ENCODE measurements around the gene AFG1L.
A peak's percentile ranks its signal among the peaks of the same experiment; 100 is the strongest.

The AFG1L gene

DNA sequence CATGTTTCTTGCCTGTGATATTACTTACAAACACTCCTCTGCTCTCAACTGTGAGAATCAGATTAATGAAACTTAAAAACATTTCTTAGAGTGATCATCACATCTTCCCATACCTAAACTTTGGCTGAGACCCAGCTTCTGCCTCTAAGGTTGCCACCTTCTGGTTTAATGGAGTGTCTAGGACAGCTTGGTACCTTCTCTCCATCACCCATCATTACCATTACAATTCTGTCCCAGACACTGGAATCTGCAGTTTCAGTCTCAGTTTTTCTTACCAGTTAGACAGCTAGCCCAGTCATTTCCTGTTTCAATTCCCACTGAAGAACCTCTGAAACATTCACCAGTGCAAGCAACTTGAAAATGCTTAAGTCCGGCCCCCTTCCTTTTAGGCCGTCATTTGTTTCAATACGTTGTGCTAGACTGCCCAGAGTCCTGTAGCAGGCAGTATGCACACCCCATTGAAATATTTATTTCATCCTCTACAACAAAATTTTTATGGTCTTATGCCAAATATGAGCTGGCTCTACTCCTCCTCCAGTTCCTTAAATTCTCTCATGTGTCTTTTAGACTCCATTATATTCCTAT, 158.8 kb downstream of the AFG1L start:
- DNase-seq (ENCODE audit: low spot score): peak; percentile 12

DNA sequence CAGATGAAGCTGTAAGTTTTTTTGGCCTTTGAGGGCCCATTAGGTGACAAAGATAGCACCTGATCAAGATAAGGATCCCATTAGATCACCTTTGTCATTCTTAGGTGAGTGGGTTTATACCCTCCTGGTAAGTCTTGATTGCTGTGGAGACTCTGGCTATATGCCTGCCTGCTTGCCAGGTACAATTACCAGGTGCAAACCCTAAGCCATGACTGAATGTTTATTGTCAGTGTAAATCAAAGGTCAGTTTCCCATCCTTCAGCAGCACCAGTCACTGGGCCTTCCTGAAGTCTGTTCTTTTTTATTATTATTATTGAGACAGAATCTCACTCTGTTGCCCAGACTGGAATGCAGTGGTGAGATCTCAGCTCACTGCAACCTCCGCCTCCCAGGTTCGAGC, 159.5 kb downstream of the AFG1L start:
- DNase-seq (ENCODE audit: low spot score): no peak

- no peak for DNase-seq (ENCODE audit: low spot score)
Observed at GRCh38 chr6:108455688-108456087, 160.8 kb downstream of the AFG1L start.

- no peak for DNase-seq (ENCODE audit: low spot score)
Observed at GRCh38 chr6:108463784-108464183, 168.9 kb downstream of the AFG1L start.

GRCh38 chr6:108464418-108465097, 169.7 kb downstream of the AFG1L start:
- DNase-seq (ENCODE audit: low spot score): no peak

DNA sequence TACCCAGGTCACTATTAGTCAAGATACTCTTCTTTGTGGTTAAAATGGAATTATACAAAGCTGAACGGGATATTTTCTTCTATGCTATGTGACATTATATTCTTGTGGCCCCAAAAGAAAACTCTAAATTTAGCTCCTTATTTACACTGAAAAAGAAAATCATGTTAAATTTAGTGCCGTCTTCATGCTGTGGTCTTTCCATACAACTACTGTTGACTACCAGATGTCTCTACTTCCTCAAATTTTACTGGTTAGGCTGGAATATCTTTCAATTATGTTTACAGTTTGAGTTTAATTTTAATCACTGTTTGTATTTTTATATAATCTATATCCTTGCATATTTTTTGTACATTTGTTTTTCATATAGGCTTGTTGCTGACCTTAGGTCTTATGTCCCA, 170.2 kb downstream of the AFG1L start:
- DNase-seq (ENCODE audit: low spot score): no peak

GRCh38 chr6:108468346-108468745, 173.5 kb downstream of the AFG1L start:
- no peak for DNase-seq (ENCODE audit: low spot score)

DNA sequence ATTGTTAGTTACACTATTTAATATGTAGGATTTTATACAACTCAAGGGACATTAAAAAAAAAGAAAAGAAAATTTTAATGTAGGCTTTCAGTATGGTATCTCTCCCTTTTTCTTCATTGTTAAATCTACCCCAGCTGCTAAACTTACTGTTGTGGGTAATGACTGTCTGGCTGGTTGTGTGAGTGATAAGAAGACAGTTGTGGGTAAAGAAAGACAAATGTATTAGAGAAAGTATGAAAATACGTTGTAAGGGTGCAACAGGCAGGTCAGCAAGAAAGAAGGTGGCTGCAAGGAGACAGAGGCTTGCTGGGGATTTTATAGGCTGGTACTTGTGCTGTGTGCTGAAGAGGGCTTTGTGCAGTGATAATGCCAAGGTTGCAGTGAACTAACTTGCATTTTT, 174.5 kb downstream of the AFG1L start:
- no peak for DNase-seq (ENCODE audit: low spot score)

- no peak for DNase-seq (ENCODE audit: low spot score)
Observed at GRCh38 chr6:108473197-108473596, 178.3 kb downstream of the AFG1L start.

DNA sequence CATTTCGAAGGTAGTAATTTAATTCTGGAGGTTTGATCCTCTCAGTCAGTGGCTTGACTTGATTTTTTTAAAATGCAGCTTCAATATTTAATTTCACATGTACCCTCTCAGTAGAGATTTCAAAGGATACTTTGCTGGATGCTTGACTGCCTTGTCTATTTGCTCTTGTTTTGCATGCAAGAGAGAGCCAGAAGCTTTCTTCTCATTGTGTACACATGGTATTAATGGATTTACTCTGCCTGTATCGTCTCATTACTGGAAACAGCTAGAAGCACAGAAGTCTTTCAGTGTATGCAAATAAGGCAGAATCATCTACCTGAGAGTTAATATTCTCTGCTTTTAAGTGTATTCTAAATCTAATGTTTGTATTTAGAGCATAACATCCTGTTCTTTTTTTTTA, 181.5 kb downstream of the AFG1L start:
- DNase-seq (ENCODE audit: low spot score): no peak

- DNase-seq (ENCODE audit: low spot score): no peak
Observed at GRCh38 chr6:108476847-108477430, 182.1 kb downstream of the AFG1L start.

GRCh38 chr6:108482559-108482958, 187.7 kb downstream of the AFG1L start:
- no peak for DNase-seq (ENCODE audit: low spot score)

DNA sequence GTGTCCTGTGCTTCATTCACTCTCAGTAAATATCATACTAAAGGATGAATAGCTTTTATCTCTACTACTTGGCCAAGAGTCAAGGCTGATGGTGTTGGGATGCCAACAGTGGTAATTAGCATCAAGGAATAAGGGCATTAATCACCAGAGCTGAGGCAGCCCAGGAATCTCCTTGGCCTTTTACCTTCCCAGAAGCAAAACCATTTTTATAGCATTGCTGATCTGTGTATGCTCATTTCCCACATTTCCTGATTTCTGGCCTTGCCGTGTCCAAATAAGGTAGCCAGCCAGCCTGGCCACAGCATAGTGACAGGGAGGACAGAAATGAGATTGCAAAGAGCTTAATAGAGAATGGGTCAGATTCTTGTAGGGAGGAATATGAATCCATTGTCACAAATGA, 189.2 kb downstream of the AFG1L start:
- no peak for DNase-seq (ENCODE audit: low spot score)

DNA sequence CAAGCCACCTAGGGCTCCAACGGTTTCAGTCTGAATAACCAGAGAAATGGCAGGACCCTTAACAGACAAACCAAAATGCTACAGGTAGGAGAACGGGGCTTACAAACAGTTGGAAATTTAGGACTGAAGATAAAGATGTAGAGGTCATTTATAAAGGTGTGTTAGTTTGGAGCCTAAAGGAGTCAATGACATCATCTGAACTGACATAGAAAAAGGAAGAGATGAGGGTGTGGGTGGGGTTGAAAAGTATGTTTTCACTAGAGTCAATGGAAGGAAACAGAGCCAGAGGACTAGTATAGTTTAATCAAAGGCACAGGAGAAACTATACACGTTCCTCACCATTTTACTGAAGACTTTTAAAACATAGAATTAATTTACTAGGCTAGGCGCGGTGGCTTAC, 194.8 kb downstream of the AFG1L start:
- DNase-seq (ENCODE audit: low spot score): no peak

DNA sequence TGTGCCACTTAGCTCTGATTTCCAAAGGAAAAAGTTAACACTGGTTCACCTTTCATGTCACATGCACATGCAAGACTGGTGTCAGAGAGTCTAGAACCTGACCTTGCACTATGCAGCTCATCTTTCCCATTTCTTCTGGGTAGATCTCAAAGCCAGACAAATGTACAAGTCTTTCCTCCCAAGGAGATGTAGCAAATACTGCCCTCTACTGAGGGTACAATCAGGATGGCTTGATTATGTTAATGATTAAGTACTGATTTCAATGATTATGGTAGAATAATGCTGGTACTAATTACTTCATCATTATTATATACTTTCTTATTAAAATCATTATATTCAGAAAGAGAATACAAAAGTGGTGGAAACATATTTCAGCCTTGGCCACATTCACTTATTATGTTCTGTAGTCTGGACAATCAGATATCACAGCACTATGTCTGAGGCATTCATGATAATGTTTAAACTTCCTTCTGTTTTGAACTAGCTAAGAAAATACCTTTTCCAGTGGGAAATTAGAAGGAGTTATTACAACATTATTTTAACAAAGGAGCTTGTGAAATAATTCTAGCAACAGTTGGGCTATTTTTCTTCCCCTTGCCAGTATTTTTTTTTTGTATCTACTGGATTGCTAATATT, 197.4 kb downstream of the AFG1L start:
- DNase-seq (ENCODE audit: low spot score): peak; percentile 59

DNA sequence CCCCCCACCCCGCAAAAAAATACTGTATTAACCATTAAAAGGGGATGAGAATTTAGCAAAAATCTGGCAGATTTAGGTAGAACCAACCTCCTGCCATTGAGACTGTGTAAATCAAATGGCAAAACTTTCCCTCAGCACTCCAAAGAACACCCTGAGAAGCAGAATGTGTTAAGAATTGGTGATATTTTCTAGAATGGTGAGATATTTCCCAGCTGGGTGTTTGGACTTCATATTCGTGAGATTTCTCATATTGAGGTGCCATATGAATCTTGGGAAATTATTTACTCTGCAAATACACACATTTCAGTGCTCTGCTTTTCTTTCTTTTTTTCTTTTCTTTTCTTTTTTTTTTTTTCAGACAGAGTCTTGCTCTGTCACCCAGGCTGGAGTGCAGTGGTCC, 199.6 kb downstream of the AFG1L start:
- DNase-seq (ENCODE audit: low spot score): no peak

- peak; percentile 53 for DNase-seq (ENCODE audit: low spot score)
Observed at GRCh38 chr6:108497883-108498282, 203.0 kb downstream of the AFG1L start.

- DNase-seq (ENCODE audit: low spot score): no peak
Observed at GRCh38 chr6:108501559-108501958, 206.7 kb downstream of the AFG1L start.

DNA sequence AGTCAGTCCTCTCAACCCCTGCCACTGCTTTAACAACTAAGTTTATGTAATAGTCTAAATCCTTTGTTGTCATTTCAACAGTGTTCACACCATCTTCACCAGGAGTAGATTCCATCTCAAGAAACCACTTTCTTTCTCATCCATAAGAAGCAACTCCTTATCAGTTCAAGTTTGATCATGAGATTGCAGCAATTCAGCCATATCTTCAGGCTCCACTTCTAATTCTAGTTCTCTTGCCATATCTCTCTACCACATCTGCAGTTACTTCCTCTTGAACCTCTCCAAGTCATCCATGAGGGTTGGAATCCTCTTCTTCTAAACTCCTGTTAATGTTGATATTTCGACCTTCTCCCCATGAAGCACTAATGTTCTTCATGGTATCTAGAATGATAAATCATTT, 208.0 kb downstream of the AFG1L start:
- DNase-seq (ENCODE audit: low spot score): no peak

- no peak for DNase-seq (ENCODE audit: low spot score)
Observed at GRCh38 chr6:108507316-108507715, 212.5 kb downstream of the AFG1L start.

DNA sequence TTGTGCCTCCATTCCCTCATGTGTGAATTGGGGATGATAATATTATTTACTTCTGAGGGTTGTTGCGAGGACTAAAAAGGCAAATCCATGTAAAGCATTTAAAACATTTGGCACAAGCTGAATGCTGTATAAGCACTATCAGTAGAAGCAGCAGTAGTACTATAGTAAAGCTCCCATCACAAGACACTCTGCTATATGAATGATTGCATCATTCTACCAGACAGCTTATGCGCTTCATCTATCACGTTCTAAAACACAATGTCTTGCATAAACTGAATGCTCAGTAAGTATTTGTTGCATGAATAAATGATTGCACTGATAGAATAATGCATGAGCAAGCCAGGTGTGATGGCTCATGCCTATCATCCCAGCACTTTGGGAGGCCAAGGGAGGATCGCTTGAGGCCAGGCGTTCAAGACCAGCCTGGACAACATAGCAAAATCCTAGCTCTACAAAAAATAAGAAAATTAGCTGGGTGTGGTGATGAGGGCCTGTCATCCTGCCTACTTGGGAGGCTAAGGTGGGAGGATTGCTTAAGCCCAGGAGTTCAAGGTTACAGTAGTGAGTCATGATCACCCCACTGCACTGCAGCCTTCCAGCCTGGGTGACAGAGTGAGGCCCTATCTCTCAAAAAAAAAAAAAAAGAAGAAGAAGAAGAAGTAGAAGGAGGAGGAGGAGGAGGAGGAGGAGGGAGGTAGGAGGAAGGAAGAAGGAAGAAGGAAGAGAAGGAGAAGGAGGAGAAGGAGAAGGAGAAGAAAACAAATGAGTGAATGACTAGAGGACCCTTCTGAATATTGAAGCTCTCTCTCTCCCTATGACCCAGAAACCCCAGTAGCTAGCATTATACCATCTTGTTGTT, 215.8 kb downstream of the AFG1L start:
- DNase-seq (ENCODE audit: low spot score): no peak
